HG03460 (cell line): ENCODE data around the gene RAB11FIP4.

Source experiments
- ATAC-seq: cut with Tn5 transposase; IDR thresholded peaks from one replicate; pipeline ENCODE4 v1.9.1; 2021; ENCODE audit not compliant: unreplicated experiment

RAB11FIP4 gene

DNA sequence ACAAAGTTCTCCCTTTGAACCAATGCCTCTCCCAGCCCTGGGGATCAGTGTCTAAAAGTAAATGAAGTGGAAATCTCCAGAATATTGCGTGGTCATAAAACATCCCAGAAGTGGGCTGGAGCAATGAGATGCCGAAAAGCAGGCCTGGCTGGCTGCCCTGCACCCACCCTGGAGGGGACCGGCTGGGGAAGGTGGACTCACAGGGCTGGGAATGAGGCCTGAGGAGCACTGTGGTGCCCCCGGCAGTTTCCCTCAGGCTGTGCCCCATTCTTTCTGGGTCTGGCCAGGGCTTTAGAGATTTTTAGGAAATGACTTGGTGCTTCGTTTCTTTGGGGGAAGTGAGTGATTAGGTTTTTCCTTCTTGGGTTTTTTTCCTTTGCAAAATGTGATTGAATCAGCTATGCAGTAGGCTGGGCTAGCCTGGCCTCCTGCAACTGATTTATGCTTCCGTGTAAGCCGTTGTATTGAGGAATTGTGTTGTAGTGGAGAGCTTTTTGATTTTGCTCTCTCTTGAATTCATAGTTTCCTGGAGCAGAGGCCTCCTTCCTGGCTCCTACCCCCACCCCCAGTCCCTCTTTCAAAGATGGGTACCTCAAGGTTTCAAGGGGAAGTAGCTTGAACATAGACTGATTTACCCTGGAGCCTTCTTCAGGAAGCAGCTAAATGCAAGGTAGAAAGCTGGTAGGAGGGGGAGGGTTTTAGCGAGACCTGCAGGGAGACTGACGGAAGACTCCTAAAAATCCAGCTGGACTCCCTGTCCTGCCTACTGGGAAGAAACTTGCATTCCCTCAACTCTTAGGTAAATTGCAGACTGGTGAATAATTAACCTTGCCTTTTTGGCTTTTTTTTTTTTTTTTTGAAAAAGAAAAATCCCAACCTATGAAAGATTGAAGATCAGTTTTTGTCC, 170.2 kb downstream of the RAB11FIP4 start:
- ATAC-seq, result no peak

DNA sequence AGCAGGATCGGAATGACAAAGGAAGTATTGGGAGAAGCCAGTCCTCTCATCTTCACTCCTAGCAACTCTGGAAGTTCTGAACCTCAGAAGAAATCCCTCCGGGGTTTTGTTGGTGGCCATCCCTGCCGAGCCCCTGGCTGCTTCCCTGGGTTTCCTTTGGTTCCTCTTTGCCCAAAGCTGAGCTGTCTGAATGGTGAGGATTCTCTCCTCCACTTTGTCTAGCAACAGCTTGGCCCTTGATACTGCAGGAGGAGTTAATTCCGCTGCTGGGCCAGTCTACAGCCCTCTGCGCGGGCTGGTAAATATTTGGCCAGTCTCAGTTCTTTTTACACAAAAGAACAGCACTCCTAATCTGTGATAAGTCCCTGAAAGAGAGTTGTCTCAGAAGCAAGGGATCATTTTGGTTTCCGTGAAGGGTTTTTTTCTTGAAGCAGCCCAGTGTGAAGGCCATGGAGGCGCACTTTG, 170.9 kb downstream of the RAB11FIP4 start:
- no peak for ATAC-seq

DNA sequence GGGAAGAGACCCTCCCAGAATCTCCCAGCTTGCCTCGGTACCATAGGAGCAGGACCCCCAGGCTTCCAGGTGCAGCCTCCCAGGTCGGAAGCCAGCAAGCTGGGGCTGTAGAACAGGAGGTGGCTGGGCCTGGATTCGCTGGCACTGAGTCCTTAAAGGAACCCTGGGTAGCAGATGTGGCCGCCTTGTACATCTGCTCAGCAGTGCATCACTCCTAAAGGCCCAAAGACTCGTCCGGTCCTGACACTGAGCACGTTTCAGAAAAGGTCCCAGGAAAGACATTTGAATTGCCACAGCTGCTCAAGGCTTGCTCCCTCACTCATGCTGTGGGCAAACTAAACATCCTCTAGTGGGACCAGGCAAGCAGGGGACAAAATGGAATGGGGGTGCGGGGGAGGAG, 172.8 kb downstream of the RAB11FIP4 start:
- ATAC-seq, result no peak

DNA sequence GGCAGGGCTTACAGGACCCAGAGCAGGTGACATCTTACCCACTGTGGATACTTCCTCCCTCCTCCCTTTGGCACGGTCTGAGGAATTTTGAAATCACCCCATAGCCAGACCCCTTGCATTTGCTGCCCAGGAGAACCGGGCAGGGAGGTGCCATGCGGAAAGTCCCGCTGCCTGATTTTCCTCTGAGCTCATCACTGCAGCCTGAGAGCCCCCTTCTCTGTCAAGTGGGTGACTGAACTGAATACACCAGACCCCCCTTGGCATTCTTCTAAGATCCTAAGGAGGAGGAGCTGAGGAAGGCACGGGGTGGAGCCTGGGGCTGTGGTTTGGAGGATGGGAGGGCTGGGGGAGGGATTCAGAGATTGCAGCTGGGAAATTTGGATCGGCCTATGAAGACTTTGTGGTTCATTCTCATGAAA, 173.4 kb downstream of the RAB11FIP4 start:
- no peak for ATAC-seq

DNA sequence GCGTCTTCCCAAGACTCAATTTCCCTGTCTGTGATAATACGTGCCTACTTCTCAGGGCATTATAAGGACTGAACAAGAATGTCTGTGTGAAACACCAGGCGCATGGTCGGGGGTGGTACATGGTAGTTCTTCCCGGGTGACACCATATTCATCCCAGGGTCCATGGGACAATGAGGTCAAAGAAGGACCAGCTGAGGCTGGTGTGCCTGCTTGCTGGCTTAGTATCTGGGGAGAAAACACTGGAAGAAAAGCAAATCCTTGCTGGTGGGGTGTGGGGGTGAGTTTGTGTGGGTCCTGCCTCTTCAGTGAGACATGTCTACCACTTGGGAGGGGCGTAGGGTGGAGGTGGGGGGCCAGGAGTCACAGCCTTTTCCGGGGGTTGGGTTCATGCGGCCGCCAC, 174.2 kb downstream of the RAB11FIP4 start:
- no peak for ATAC-seq

DNA sequence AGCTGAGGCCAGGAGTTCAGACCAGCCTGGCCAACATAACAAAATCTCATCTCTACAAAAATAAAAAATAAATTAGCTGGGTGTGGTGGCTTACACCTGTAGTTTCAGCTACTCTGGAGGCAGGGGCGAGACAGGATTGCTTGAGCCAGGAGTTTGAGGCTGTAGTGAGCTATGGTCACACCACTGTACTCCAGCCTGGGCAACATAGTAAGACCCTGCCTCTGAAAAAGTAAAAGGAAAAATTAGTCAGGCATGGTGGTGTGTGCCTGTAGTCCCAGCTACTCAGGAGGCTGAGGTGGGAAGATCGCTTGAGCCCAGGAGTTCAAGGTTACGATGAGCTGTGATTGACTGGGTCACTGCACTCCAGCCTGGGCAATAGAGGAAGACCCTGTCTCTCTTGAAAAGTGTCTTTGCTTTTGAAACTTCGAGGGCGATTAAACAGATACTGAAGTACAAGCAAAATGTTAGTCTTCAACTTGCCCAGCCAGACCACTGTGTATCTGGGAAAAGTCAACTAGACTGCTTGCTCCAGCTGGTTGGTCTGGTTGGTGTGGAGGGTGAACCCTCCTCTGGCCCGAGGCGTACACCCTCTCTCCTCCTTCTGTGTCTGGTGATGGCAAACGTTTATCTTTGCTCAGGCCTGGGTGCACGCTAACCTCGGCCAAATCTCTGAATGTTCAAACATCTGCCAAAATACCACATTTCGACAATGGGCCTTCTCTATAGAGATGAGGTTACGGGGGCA, 174.9 kb downstream of the RAB11FIP4 start:
- ATAC-seq, result no peak

DNA sequence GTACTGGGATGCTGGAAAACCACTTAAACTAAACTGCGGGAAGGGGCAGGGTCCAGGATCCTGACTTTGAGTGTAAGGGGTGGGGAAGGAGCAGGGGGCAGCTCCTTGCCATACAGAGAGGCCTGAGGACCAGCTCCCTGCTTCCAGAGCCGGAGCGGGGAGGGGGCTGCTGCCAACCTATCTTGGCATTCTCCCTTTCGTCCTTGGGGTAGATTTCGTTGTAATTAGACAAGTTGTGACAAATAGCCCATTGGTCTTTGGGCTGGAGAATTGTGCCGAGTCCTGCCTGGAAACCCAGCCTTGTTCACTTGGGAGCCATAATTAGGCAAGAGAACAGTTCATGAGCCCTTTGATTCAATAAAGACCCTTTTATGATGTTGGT, 175.5 kb downstream of the RAB11FIP4 start:
- no peak for ATAC-seq

DNA sequence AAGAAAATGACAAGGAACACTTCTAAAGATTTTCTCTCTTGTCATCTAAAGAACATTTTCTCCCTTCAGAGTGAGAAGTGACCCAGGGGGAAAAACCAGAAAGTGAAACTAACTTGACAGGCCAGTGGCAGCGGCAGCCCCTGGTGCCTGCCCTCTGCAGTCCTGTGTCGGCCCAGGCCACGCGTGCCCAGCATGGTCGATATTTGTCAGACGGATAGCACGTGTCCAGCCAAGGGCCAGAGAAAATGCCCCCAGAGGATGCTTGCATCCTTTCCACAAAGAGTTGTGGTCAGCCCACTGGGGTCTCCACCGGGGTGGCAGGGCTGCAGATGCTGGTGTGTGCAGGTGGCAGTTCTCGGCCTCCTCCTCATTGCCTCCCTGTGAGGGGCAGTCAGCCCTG, 176.6 kb downstream of the RAB11FIP4 start:
- no peak for ATAC-seq

DNA sequence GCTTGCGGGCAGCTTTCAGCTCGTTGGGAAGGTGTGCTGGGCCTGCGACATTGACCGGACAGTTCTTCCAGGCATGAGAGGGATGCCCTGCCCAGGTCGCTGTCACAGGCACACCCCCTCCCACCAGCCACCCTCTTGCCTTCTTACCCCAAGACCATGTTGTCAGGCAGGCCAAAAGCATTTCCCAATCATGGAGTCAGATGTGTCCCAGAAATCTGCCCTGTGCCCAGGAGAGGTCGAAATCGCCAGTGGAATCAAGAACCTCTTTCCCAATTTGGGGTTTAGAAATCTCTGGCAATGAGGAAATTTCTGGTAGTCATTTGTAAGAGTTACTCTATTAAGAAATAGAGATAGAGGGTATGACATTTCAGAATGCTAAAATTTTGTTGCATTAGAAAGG, 177.1 kb downstream of the RAB11FIP4 start:
- ATAC-seq, result no peak

DNA sequence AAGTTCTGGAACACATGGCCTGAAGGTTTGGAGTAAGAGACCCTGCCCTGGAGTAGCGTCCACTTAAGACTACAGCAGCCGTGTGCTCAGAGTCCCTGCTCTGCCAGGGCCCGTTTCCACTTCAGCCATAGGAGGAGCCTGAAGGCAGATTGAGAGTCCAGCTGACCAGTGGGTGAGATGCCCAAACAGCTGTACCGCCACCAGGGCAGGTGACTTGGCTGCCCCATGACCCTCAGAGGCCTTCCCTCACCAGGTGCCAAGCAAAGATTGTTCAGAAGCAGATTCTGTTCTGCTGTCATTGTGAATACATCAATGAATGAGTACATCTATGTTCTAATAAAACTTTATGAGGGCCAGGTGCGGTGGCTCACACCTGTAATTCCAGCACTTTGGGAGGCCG, 178.8 kb downstream of the RAB11FIP4 start:
- no peak for ATAC-seq

DNA sequence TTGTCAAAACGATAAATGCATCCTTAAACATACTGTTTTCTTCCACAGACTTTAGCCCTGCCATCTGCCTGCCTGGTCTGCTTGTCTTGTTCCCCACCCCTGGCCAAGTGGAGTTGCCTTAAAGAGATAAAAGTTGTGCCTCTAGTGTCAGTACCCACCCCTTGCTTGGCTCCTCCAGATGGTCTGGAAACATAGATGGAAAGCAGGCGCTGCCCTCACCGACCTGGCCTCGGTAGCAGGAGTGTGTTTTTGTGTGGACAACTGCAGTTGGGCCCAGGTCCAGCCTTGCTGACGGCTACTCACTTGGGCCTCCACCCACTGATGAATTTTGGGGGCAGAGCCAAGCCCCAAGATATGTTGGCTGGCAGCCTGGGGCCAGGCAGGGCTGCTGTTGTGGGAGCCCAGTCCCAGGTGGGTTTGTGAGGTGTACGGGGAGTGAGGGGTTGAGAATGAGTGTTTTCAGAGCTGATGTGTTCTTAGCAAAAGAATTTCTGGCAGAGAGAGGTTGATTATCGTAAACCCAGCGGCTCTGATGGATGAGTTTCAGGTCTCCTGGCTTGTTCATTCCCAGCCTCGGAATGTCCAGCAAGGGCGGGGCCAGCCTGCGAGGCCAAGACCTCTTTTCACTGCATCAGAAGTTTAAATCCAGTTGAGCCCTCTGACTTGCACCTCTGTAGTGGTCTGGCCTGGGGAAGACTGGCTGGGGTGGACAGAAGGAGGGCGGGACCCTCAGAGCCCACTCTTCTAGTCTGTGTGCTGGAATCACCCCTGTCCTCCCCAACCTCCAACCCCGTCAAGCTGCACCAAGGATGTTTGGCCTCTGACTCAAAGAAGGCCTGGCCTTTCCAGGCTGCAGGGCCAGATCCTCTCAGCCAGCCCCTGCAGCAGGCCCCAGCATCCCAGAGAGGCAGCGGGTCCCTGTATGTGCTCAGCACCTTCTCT, 179.7 kb downstream of the RAB11FIP4 start:
- ATAC-seq, result no peak

DNA sequence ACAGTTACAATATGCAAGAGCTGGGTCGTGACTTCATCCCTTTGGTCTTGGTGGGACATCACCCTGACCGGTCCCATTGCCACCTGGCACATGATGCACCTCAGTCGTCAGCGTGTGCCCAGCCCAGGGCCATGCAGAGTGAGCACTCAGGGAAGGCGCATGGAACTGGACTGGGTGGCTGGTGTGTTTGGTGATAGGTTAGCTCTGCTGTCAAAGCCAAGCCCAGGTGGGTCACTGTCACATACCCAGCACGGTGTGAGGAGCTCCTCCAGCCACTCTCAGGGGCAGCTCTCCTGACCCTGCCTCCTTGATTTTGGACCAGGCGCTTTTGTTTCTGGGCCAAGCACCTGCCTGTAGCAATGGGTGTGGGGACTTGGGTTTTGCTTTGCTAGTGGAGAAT, 180.9 kb downstream of the RAB11FIP4 start:
- ATAC-seq, result no peak

DNA sequence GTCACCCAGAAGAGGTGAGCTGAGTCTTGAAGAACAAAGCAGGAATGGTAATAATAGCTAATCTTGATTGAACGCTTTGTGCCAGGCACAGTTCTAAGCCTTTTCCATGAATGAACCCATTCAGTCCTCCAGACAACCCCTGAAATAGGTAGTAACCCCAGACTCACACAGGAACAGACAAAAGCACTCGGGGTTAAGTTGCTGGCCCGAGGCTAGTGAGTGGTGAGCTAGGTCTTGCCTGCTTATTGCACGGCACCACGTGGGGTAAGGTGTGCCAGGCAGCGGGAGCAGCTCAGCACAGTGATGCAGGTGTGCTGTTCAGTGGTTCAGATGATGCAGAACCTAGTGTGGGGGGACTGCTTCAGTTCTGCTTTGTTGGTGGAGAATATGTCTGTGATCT, 181.6 kb downstream of the RAB11FIP4 start:
- ATAC-seq, result no peak

DNA sequence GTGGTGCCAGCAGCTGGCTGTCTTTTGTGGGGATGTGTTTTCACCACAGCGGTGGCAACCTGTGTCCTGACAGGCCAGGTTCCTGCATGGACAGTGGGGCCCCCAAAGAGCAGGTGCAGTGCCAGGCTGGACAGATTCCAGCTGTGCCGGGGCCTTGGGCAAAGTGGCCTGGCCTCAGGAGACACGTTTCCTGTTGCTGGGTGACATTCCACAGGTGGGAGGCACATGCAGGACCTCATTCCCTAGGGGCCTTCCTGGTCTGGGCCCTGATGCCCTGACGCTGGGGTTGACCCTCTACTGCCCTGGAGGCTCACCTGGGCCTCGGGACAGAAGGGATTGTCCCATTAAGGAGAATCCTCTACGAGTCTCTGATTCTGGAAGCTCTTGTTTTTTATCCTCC, 182.4 kb downstream of the RAB11FIP4 start:
- ATAC-seq, result no peak

DNA sequence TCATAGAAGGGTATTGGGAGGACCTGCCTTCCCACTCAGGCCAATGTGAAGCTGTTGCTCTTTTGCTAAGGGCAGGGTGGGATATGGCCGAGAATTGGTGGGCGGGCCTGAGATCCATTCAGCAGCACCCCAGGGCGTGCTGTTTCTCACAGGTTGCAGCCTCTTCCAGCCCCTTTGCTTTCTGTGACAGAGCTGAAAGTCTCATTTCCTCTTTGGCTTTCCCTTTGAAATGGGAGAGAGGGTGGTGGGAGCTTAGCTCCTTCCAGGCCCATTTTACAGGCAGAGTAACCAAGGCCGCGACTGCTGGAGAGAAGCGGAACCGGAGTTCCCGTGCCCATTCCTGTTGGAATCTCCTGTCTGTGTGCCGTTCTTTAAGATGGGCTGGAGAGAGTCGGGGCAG, 183.0 kb downstream of the RAB11FIP4 start:
- no peak for ATAC-seq

DNA sequence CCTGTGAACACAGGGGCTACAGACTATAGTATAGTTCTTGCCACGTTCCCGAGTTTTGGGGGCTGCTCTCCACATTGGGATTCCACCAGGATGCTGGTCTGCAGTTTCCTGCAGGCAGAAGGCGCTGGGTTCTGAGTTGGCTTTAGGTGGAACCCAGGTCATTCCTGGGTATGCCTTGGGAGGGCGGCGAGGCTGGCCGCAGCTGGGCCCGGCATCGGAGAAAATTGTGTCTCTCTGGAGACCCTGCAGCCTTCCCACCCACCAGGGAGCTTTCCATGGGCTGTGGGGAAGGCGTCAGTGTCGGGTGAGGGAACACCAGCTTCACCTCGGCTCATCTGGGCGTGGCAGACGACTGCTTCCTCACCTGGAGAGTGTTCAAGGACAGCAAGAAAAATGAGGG, 183.6 kb downstream of the RAB11FIP4 start:
- ATAC-seq, result no peak

DNA sequence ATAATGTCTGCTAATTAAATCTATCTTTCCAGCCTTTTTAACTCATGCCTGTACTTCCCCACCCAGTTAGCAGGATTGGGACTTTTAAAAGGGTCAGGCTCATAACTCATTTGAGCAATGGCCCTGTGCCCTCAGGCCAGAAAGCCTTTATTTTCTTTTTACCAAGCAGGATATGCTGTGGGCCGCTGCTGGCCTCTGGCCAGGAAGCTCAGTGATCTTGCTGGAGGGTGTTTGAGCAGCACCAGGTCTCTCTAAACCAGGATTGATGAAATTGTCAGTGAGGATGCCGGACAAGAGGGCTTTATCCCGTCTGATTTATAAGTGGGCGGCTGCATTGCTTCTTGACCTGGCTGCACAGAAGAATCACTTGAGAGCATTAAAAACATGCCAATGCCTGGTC, 187.8 kb downstream of the RAB11FIP4 start:
- no peak for ATAC-seq

DNA sequence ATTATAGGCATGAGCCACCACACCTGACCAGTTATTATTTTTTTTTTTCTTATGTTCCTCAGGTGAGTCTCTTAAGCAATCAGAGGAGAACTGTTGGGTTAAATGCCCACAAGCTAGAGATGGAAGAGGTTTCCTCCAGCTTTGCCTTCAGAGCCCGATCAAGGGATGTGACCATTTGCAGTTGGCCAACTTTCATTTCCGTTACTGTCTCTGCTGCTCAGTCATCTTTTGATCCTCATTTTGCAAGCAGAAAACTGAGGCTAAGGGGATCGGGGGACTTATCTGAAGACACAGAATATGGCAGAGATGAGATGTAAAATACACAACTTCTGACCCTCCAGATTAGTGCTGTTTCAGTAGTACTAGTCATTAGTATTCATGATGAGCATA, 188.8 kb downstream of the RAB11FIP4 start:
- ATAC-seq, result no peak

DNA sequence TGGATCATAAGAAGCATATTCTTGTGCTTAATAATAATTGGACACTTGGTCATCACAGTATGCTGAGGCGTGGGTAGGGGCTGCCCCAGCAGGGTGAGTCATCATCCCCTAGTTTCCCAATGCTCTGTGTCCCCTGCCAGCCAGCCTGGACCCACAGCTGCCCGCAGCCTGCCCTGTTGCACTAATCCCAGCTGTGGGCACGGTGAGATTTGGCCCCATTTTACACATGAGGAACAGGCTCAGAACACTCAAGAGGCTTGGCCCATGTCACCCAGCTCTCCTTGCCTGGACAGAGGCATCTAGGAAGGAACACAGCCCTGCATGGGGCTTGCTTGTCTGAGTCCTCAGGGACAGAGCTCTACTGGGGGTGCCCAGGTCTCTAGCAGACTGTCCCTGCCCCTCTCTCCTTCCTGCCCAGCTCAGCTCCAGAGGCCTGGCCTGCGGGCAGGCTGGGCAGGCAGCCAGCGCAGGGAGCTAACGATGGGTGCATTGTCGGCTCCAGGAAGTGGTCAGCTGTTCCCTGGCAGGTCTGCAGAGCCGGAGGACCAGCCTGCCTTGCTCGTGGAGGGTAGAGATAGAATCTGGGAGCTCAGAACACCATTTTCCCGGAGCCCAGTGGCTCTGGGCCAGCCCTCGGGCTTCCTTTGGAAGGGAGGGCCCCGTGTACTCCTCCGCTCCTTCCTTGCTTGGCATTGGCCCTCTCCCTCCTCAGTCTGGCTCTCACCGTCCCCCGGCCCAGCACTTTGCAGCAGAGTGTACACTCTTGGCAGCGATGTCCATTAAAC, 189.4 kb downstream of the RAB11FIP4 start:
- no peak for ATAC-seq

DNA sequence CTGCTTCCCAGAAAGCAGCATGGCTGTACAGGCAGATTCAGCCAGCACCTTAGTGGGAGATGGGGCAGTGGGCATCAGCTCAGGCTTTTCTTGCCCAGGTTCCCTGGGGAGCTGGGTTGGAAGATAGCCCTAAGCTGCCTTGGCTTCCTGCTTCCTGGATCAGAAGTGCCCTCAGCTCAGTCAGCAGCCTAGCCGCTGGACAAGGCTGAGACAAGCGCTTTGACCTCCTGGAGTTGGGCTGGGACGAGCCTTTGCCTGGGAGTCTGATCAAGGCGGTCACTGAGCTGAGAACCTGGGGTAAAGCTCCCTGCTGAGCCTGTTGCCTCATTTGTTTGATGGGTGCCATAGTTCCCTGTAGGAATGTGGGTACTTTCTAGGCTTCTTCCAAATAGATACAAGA, 190.0 kb downstream of the RAB11FIP4 start:
- no peak for ATAC-seq
